Neural cell (in vitro differentiated cells): ENCODE data around the gene MYOCD. TPM values are rescaled to one million over a fixed set of nuclear protein-coding genes. Genes with fewer than 3 reads are reported as not detected.

ENCODE experiments used
- H2AFZ ChIP-seq: fragments of 200-600, 300-800 bp; sonication (generic), shearing (Covaris generic); 2 replicates; pipeline ENCODE4 v1.6.0; 2014; ENCODE audit warnings: low read depth, mild to moderate bottlenecking, antibody characterized with exemption, low read length, moderate library complexity
- H3F3A ChIP-seq: fragments of 200-600 bp; shearing (Covaris generic); 2 replicates; pipeline ENCODE4 v1.6.1; 2016; ENCODE audit warnings: mild to moderate bottlenecking, moderate library complexity, mixed read lengths, antibody characterized with exemption, low read length; ENCODE audit not compliant: insufficient read depth, poor library complexity, severe bottlenecking
- H3K27ac ChIP-seq: fragments of 200-600, 300-800 bp; sonication (generic), shearing (Covaris generic); 2 replicates; pipeline ENCODE4 v1.5.1; 2014; ENCODE audit warnings: mild to moderate bottlenecking, low read length, moderate library complexity
- H3K27me3 ChIP-seq: fragments of 300-800, 200-600 bp; sonication (generic), shearing (Covaris generic); 2 replicates; pipeline ENCODE4 v1.6.0; 2014; ENCODE audit warnings: mild to moderate bottlenecking, low read depth, low read length, moderate library complexity; ENCODE audit not compliant: insufficient read depth
- H3K36me3 ChIP-seq: fragments of 300-800, 200-600 bp; sonication (generic), shearing (Covaris generic); 2 replicates; pipeline ENCODE4 v1.5.1; 2014; ENCODE audit warnings: mild to moderate bottlenecking, antibody characterized with exemption, low read length, moderate library complexity; ENCODE audit not compliant: insufficient read depth
- H3K4me2 ChIP-seq: fragments of 300-800, 200-600 bp; sonication (generic), shearing (Covaris generic); 2 replicates; pipeline ENCODE4 v1.6.0; 2014; ENCODE audit warnings: mild to moderate bottlenecking, low read length
- H3K4me3 ChIP-seq: fragments of 300-800, 200-600 bp; sonication (generic), shearing (Covaris generic); 2 replicates; pipeline ENCODE4 v1.5.1; 2014; ENCODE audit warnings: mild to moderate bottlenecking, low read length, moderate library complexity
- H3K79me2 ChIP-seq: fragments of 200-600 bp; shearing (Covaris generic); replicated peaks from 2 replicates; pipeline ENCODE4 v1.6.0; 2014; ENCODE audit warnings: mild to moderate bottlenecking, low read length, moderate library complexity; ENCODE audit not compliant: insufficient read depth
- H3K9ac ChIP-seq: fragments of 300-800, 200-600 bp; sonication (generic), shearing (Covaris generic); 2 replicates; pipeline ENCODE4 v1.6.1; 2016; ENCODE audit warnings: mild to moderate bottlenecking, low read length, mixed read lengths
- H3K9me2 ChIP-seq: fragments of 200-600 bp; shearing (Covaris generic); 2 replicates; pipeline ENCODE4 v1.6.1; 2016; ENCODE audit warnings: mild to moderate bottlenecking, low read length, mixed read lengths; ENCODE audit not compliant: insufficient read depth
- H3K9me3 ChIP-seq: fragments of 200-600, 300-800 bp; sonication (generic), shearing (Covaris generic); 2 replicates; pipeline ENCODE4 v1.6.1; 2016; ENCODE audit warnings: mild to moderate bottlenecking, mixed run types, low read length, moderate library complexity, mixed read lengths
- H4K20me1 ChIP-seq: fragments of 200-600 bp; shearing (Covaris generic); 2 replicates; pipeline ENCODE4 v1.6.1; 2016; ENCODE audit warnings: mild to moderate bottlenecking, mixed run types; ENCODE audit not compliant: insufficient read depth
- CTCF ChIP-seq: fragments of 450-650 bp; IDR thresholded peaks from 2 replicates; pipeline ENCODE4 v1.5.1; 2014; ENCODE audit warnings: antibody characterized with exemption, mild to moderate bottlenecking, moderate library complexity; ENCODE audit not compliant: poor library complexity, severe bottlenecking
- EP300 ChIP-seq: fragments of 450-650 bp; conservative IDR thresholded peaks from 2 replicates; pipeline ENCODE4 v1.6.1; 2014; ENCODE audit warnings: antibody characterized with exemption, mild to moderate bottlenecking, moderate library complexity; ENCODE audit not compliant: poor library complexity, severe bottlenecking
- EZH2 ChIP-seq: fragments of 200-600, 300-800 bp; shearing (Covaris generic), sonication (generic); IDR thresholded peaks from 2 replicates; pipeline ENCODE4 v1.6.1; 2014; ENCODE audit warnings: antibody characterized with exemption, low read length, borderline replicate concordance, mild to moderate bottlenecking; ENCODE audit not compliant: insufficient read depth, poor library complexity, severe bottlenecking
- MXI1 ChIP-seq: fragments of 450-650 bp; conservative IDR thresholded peaks from 2 replicates; pipeline ENCODE4 v1.6.1; 2014; ENCODE audit warnings: antibody characterized with exemption, mild to moderate bottlenecking; ENCODE audit not compliant: poor library complexity, severe bottlenecking
- POLR2AphosphoS5 ChIP-seq: IDR thresholded peaks from 2 replicates; pipeline ENCODE4 v1.6.1; 2012
- RAD21 ChIP-seq: fragments of 450-650 bp; conservative IDR thresholded peaks from 2 replicates; pipeline ENCODE4 v1.6.1; 2014; ENCODE audit warnings: antibody characterized with exemption, mild to moderate bottlenecking, moderate library complexity
- REST ChIP-seq: IDR thresholded peaks from 2 replicates; pipeline ENCODE4 v1.6.1; 2012; ENCODE audit warnings: borderline replicate concordance
- SMC3 ChIP-seq: fragments of 450-650 bp; conservative IDR thresholded peaks from 2 replicates; pipeline ENCODE4 v1.6.1; 2014; ENCODE audit warnings: antibody characterized with exemption, mild to moderate bottlenecking, moderate library complexity; ENCODE audit not compliant: poor library complexity
- TAF1 ChIP-seq: IDR thresholded peaks from 2 replicates; pipeline ENCODE4 v1.6.1; 2012; ENCODE audit warnings: low read depth
- polyA plus RNA-seq: library from polyadenylated mRNA; depleted of rRNA; stranded (reverse); fragments of >200 nt; gene quantifications from 2 replicates; pipeline ENCODE4 v1.2.3, GENCODE V29; 2014

MYOCD gene
- polyA plus RNA-seq, 1 donor from 2014 or later, result not detected

- Histone ChIP-seq H3K79me2 (no peaks in the 10 kb centered on the region), H3K4me3 (no peak overlapping the region), H4K20me1 (no peaks in the 10 kb centered on the region), H3K9me2 (no peaks in the 10 kb centered on the region), H3K27me3 (no peaks in the 10 kb centered on the region), H3K9me3 (no peaks in the 10 kb centered on the region), H3K9ac (no peak overlapping the region), H3K4me2 (no peak overlapping the region), H2AFZ (no peak overlapping the region), H3K36me3 (no peaks in the 10 kb centered on the region), H3K27ac (no peak overlapping the region), H3F3A (no peaks in the 10 kb centered on the region)
- TF ChIP-seq TAF1, result no peak
- TF ChIP-seq MXI1, result no peak
- TF ChIP-seq EP300, result no peak
- TF ChIP-seq REST, result no peak
- TF ChIP-seq POLR2AphosphoS5, result no peak
- TF ChIP-seq RAD21, result no peak
- TF ChIP-seq EZH2, result no peak
- no peak for TF ChIP-seq SMC3
- TF ChIP-seq CTCF, result no peak
Observed at GRCh38 chr17:12738624-12739023, 72.9 kb downstream of the MYOCD start.

- H3K79me2 ChIP-seq, result no peaks in the 10 kb centered on the region
- no peak overlapping the region for H3K4me3 ChIP-seq
- no peak overlapping the region for H3K4me2 ChIP-seq
- H2AFZ ChIP-seq, result no peak overlapping the region
- no peaks in the 10 kb centered on the region for H3K9me3 ChIP-seq
- TF ChIP-seq EP300 (no peak), EZH2 (no peak), CTCF (no peak), TAF1 (no peak), SMC3 (no peak), MXI1 (no peak), REST (no peak), RAD21 (no peak), POLR2AphosphoS5 (no peak)
- H3K9ac ChIP-seq, result no peak overlapping the region
- no peaks in the 10 kb centered on the region for H3K27me3 ChIP-seq
- no peaks in the 10 kb centered on the region for H3K36me3 ChIP-seq
- no peaks in the 10 kb centered on the region for H3K9me2 ChIP-seq
- H4K20me1 ChIP-seq, result no peaks in the 10 kb centered on the region
- H3F3A ChIP-seq, result no peaks in the 10 kb centered on the region
- H3K27ac ChIP-seq, result no peak overlapping the region
Observed at GRCh38 chr17:12739500-12739899, 73.8 kb downstream of the MYOCD start.
